NCI-H526 (cell line): ENCODE results near the gene FAM180A.

Source experiments
- DNase-seq, 2 experiments: peaks; one replicate each; lab custom pipeline; 2025; lab: John Stamatoyannopoulos, UW

FAM180A gene

GRCh38 chr7:135771961-135772638 lies 23.5 kb upstream of the FAM180A start:
- no peak for DNase-seq

GRCh38 chr7:135771051-135771450 lies 22.4 kb upstream of the FAM180A start:
- no peak for DNase-seq

- DNase-seq: no peak
Observed at GRCh38 chr7:135770139-135770710, 21.6 kb upstream of the FAM180A start.

GRCh38 chr7:135769005-135769802 lies 20.6 kb upstream of the FAM180A start:
- DNase-seq: no peak

- no peak for DNase-seq
Observed at GRCh38 chr7:135768467-135768866, 19.9 kb upstream of the FAM180A start.

- DNase-seq: no peak
Observed at GRCh38 chr7:135768064-135768463, 19.5 kb upstream of the FAM180A start.

GRCh38 chr7:135763261-135763660 lies 14.6 kb upstream of the FAM180A start:
- no peak for DNase-seq

GRCh38 chr7:135761751-135762488 lies 13.3 kb upstream of the FAM180A start:
- no peak for DNase-seq

- no peak for DNase-seq
Observed at GRCh38 chr7:135759532-135759931, 10.9 kb upstream of the FAM180A start.

- DNase-seq: no peak
Observed at GRCh38 chr7:135758531-135758932, 9.9 kb upstream of the FAM180A start.

- DNase-seq: no peak
Observed at GRCh38 chr7:135757719-135758411, 9.3 kb upstream of the FAM180A start.

- no peak for DNase-seq
Observed at GRCh38 chr7:135756191-135756590, 7.6 kb upstream of the FAM180A start.

GRCh38 chr7:135755351-135755753 lies 6.7 kb upstream of the FAM180A start:
- no peak for DNase-seq

GRCh38 chr7:135753616-135754413 lies 5.2 kb upstream of the FAM180A start:
- DNase-seq: no peak

- DNase-seq: no peak
Observed at GRCh38 chr7:135747366-135747765, 1.2 kb downstream of the FAM180A start.

- no peak for DNase-seq
Observed at GRCh38 chr7:135745703-135746312, 2.8 kb downstream of the FAM180A start.

- no peak for DNase-seq
Observed at GRCh38 chr7:135744938-135745702, 3.5 kb downstream of the FAM180A start.

- DNase-seq: no peak
Observed at GRCh38 chr7:135743907-135744731, 4.5 kb downstream of the FAM180A start.

- no peak for DNase-seq
Observed at GRCh38 chr7:135742371-135742770, 6.2 kb downstream of the FAM180A start.
